GM13977 (cell line): ENCODE measurements around the gene ACIN1.

Experiments
- DNase-seq: peaks from one replicate; pipeline ENCODE4 v3.0.0; 2012; ENCODE audit warnings: low spot score
- in situ Hi-C: fragments of 300-500 bp; cut with MboI; formaldehyde crosslinking; loops from one replicate; pipeline ENCODE4 v1.12.0; 2022; ENCODE audit warnings: low sequenced_read_pairs, low pct_unique_long_range_greater_than_20kb, mixed read lengths, inconsistent platforms; ENCODE audit not compliant: unreplicated experiment
- TF ChIP-seq, protein P1 (sequence below): IDR thresholded peaks from 2 replicates; pipeline ENCODE4 v1.5.1; 2012; ENCODE audit warnings: mild to moderate bottlenecking, control low read depth; ENCODE audit not compliant: insufficient read depth; ENCODE audit errors: extremely low read depth, missing control alignments

Gene ACIN1

DNA sequence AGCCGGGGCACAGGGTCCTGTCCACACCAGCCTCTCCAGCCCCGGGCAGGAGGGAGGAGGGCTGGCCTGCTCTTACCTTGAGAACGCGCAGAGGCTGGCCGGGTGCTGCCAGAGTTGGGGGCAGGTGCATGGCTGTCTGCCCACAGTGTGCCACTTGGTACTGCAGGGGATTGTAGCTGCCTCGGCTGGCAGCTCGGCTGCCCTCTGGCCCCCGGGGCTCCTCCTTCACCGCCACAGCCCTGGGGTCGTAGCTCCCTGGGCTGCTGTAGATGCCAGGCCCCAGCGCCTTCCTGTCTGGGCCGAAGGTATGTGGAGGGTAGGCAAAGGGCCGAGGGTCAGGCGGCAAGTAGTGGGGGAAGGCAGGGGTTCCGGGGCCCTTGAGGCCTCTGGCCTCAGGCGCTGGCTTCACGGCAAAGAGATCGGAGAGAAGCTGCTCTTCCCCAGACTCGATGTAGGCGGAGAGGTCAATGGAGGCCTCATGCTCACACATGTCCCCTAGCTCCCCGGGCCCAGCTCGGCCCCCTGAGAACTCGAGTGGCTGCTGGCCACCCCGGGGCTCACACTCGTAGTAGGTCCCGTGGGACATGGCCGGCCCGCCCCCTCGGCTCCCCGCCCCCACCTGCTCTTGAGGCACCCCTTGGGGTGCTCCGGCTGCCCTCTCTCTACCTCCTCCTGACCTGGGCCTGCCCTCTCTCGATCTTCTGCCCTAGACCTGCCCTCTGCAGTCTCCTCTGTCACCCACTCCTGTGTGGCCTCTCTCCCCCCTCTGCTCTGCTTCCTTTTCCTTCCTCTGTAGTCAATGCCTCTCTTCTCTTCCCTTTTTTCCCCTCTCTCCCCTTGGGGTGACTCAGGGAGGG is 23.8 kb upstream of the ACIN1 start, which contains the start of gene CEBPE:
CEBPE (minus strand) TSS at position 750 of the 857 bp plus-strand sequence; CDS start at position 586, 164 bp downstream.
- TF ChIP-seq, protein P1, sequence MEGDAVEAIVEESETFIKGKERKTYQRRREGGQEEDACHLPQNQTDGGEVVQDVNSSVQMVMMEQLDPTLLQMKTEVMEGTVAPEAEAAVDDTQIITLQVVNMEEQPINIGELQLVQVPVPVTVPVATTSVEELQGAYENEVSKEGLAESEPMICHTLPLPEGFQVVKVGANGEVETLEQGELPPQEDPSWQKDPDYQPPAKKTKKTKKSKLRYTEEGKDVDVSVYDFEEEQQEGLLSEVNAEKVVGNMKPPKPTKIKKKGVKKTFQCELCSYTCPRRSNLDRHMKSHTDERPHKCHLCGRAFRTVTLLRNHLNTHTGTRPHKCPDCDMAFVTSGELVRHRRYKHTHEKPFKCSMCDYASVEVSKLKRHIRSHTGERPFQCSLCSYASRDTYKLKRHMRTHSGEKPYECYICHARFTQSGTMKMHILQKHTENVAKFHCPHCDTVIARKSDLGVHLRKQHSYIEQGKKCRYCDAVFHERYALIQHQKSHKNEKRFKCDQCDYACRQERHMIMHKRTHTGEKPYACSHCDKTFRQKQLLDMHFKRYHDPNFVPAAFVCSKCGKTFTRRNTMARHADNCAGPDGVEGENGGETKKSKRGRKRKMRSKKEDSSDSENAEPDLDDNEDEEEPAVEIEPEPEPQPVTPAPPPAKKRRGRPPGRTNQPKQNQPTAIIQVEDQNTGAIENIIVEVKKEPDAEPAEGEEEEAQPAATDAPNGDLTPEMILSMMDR, result no peak
- DNase-seq, result no peak
- in situ Hi-C loops, result no loop called here

GRCh38 chr14:23117371-23118020 is 22.6 kb upstream of the ACIN1 start:
- DNase-seq, result no peak
- in situ Hi-C loops, result no loop called here
- TF ChIP-seq, protein P1, result no peak

DNA sequence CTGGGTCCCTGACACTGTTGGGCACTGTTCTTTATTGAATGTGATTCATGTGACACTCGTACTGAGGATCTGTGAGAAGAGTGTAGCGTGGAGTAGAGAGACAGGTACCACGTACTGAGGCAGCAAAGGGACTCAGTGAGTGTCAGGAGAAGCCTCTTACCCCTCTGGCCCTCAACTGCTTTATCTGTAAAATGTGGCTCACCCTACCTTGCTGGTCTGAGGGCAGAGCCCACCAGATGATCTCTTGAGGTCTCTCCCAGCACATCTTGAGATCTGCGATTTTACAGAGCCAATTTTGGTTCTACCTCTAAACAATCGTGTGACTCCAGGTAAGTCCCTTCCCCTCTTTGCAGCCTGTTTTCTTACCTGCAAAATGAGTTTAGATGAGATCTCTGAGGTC is 21.0 kb upstream of the ACIN1 start:
- TF ChIP-seq, protein P1, result no peak
- no peak for DNase-seq
- in situ Hi-C loops, result no loop called here

- in situ Hi-C loops, result no loop called here
- DNase-seq, result no peak
- TF ChIP-seq, protein P1, result no peak
These were observed 20.2 kb upstream of the ACIN1 start for GRCh38 chr14:23115039-23115731.

DNA sequence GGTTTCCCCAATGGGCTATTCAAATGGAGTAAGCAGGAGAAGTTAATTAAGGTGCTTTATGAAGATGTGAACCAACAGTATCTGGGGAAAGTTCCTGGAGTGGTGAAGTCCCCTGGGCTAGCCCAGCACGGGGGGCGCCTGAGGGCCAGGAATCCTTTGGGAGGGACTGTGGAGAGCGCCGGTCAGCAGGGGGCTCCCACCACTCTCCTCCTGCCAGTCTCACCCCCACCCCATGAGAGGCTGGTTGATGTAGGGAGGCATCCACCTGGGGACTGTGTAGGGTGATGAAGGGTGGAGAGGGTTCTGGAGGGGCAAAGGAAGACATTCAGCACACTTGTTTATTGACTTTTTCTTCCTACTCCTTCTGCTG is 19.7 kb upstream of the ACIN1 start:
- in situ Hi-C loops, result no loop called here
- DNase-seq, result no peak
- TF ChIP-seq, protein P1, result no peak

- in situ Hi-C loops, result no loop called here
- TF ChIP-seq, protein P1, result no peak
- no peak for DNase-seq
These were observed 19.2 kb upstream of the ACIN1 start for GRCh38 chr14:23114120-23114458.
